Measurements from ENCODE around the gene PRKAR2B. TPM values are rescaled to one million over a fixed set of nuclear protein-coding genes. Genes with fewer than 3 reads are reported as not detected.

PRKAR2B gene
- total RNA-seq, 4 donors from 2014 or later: 89.5 to 127 (median 102) TPM

- TF ChIP-seq EP300 (IDR thresholded peaks at IDR 0.05): no peak
- Histone ChIP-seq H3K9me3 (no peaks in the 10 kb centered on the region), H3K27ac (replicated peaks in 1 of 4) (no peak overlapping the region), H3K4me1 (peaks cover 0 to 18% (median 5%) of the 10 kb centered on the region in 4 donors), H3K27me3 (no peaks in the 10 kb centered on the region), H3K36me3 (peaks cover 37 to 100% (median 70%) of the 10 kb centered on the region in 4 donors), H3K4me3 (no peak overlapping the region)
- WGBS: 89% methylated on average over 4 of the region's 4 CpGs
- intact Hi-C loops (cut with DNase I): no loop called here
- no peak for DNase-seq (ENCODE audit: extremely low spot score)
Observed at GRCh38 chr7:107186240-107186639, 141.7 kb downstream of the PRKAR2B start.

GRCh38 chr7:107187774-107188173 lies 143.3 kb downstream of the PRKAR2B start:
- intact Hi-C loops (cut with DNase I): no loop called here
- Histone ChIP-seq H3K27ac (replicated peaks in 1 of 4) (no peak overlapping the region), H3K27me3 (no peaks in the 10 kb centered on the region), H3K4me1 (peaks cover 0 to 16% (median 4%) of the 10 kb centered on the region in 4 donors), H3K4me3 (no peak overlapping the region), H3K36me3 (peaks cover 37 to 100% (median 75%) of the 10 kb centered on the region in 4 donors), H3K9me3 (no peaks in the 10 kb centered on the region)
- TF ChIP-seq CTCF (IDR thresholded peaks at IDR 0.05) (no peak), EP300 (IDR thresholded peaks at IDR 0.05) (no peak), POLR2A (IDR thresholded peaks at IDR 0.05; ENCODE audit: low read depth) (no peak), POLR2AphosphoS5 (IDR thresholded peaks at IDR 0.05) (no peak)
- DNase-seq (ENCODE audit: extremely low spot score): no peak
- WGBS: 85% methylated on average over 2 of the region's 2 CpGs

- no peak overlapping the region for H3K27ac ChIP-seq (replicated peaks in 1 of 4)
- intact Hi-C loops (cut with DNase I): no loop called here
- 97% methylated on average over 2 of the region's 2 CpGs for WGBS
- H3K4me1 ChIP-seq: peaks cover 0 to 27% (median 5%) of the 10 kb centered on the region in 4 donors
- no peaks in the 10 kb centered on the region for H3K27me3 ChIP-seq
- no peak overlapping the region for H3K4me3 ChIP-seq
- peaks cover 37 to 88% (median 66%) of the 10 kb centered on the region in 4 donors for H3K36me3 ChIP-seq
- TF ChIP-seq POLR2AphosphoS5 (IDR thresholded peaks at IDR 0.05) (no peak), EP300 (IDR thresholded peaks at IDR 0.05) (no peak), POLR2A (IDR thresholded peaks at IDR 0.05; ENCODE audit: low read depth) (no peak), CTCF (IDR thresholded peaks at IDR 0.05) (no peak)
- H3K9me3 ChIP-seq: no peaks in the 10 kb centered on the region
- DNase-seq (ENCODE audit: extremely low spot score): no peak
Observed at GRCh38 chr7:107190090-107190489, 145.6 kb downstream of the PRKAR2B start.

GRCh38 chr7:107194052-107194451 lies 149.5 kb downstream of the PRKAR2B start:
- Histone ChIP-seq H3K27ac (replicated peaks in 1 of 4) (no peak overlapping the region), H3K4me3 (no peak overlapping the region), H3K27me3 (no peaks in the 10 kb centered on the region), H3K4me1 (peaks cover 0 to 22% (median 3%) of the 10 kb centered on the region in 4 donors), H3K36me3 (peaks cover 34 to 88% (median 70%) of the 10 kb centered on the region in 4 donors), H3K9me3 (no peaks in the 10 kb centered on the region)
- DNase-seq (ENCODE audit: extremely low spot score): no peak
- TF ChIP-seq CTCF (IDR thresholded peaks at IDR 0.05) (peak in 1 of 3 experiments; percentile 3), POLR2AphosphoS5 (IDR thresholded peaks at IDR 0.05) (no peak)
- WGBS: 63% methylated on average over 1 of the region's 1 CpG
- intact Hi-C loops (cut with DNase I): no loop called here

GRCh38 chr7:107196834-107197610 lies 152.5 kb downstream of the PRKAR2B start:
- no peak overlapping the region for H3K4me3 ChIP-seq
- no peak for TF ChIP-seq POLR2AphosphoS5 (IDR thresholded peaks at IDR 0.05)
- TF ChIP-seq CTCF (IDR thresholded peaks at IDR 0.05): no peak
- TF ChIP-seq POLR2A (IDR thresholded peaks at IDR 0.05; ENCODE audit: low read depth): no peak
- TF ChIP-seq EP300 (IDR thresholded peaks at IDR 0.05): no peak
- no peak for DNase-seq (ENCODE audit: extremely low spot score)
- WGBS: 92% methylated on average over 10 of the region's 10 CpGs
- H3K27me3 ChIP-seq: no peaks in the 10 kb centered on the region
- H3K27ac ChIP-seq (replicated peaks in 1 of 4): no peak overlapping the region
- H3K9me3 ChIP-seq: no peaks in the 10 kb centered on the region
- peaks cover 33 to 86% (median 73%) of the 10 kb centered on the region in 4 donors for H3K36me3 ChIP-seq
- H3K4me1 ChIP-seq: peaks cover 0 to 38% (median 16%) of the 10 kb centered on the region in 4 donors
- intact Hi-C loops (cut with DNase I): no loop called here
